ENCODE results near the gene PRDM9. TPM values are rescaled to one million over a fixed set of nuclear protein-coding genes. Genes with fewer than 3 reads are reported as not detected.
"Not testable (repeated sequence)": the region's sequence is repeated elsewhere in the genome, so short reads cannot be mapped to it uniquely, and the experiment has no call there.

PRDM9 gene
- polyA plus RNA-seq (ENCODE audit: insufficient read length in 4 of 4), result not detected

DNA sequence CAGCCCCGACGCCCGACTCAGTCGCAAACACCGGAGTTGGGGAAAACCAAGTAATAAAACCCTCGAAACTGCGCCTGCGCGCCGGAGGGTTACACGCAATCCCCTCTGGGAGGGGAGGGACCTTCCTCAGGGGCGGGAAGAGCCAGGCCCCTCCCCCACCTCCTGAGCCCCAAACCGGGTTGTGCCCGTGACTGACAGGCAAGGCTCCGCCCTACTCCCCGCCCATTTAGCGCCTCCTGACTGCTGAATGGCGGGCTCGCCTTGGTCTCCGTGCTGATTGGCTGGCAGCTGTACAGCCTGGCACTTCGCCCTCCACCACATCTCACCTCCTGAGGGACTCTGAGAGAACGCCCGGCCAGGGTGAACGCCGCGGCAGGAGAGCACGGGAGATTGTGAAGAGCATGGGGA, at the start of gene PRDM9:
Gene PRDM9 (plus strand): TSS at position 332 of the 408 bp plus-strand sequence. CDS start 1,425 bp downstream, outside the sequence.
- DNase-seq (ENCODE audit: low read depth in 4 of 4, low spot score in 3 of 4), result peak; percentile 24 to 58 (median 42)

DNA sequence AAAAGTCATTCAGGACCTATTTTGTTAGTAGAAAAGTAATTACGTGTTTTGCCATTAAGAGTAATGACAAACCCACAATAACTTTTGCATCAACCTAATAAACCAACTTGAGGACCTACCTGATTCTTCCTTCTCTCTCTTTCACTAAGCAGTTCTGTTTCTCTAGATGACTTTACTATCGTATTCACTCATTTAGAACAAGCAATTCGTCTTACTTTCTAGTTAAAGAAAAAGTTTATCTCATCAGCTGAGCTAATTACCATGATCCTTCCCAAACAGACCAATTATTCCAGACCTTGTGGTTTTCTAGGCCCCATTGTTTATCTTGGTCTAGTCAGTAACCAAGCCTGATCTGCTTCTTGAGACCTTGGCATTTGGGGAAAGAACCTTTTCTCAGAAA, 49.6 kb upstream of the PRDM9 start:
- no peak for DNase-seq (ENCODE audit: low read depth in 4 of 4, low spot score in 3 of 4)

DNA sequence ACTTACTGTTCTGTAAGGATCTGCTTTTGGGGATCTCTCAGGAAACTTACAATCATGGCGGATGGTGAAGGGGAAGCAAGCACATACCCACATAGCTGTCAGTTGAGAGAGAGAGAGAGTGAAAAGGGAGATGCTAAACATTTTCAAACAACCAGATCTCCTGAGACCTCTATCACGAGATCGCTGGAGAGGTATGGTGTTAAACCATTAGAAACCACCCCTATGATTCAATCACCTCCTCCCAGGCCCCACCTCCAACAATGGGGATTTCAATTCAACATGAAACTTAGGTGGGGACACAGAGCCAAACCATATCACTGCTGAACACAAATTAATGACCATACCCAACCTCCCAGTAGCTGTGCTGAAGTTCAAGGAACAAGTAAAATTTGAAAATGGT, 48.2 kb upstream of the PRDM9 start:
- no peak for DNase-seq (ENCODE audit: low read depth in 4 of 4, low spot score in 3 of 4)

DNA sequence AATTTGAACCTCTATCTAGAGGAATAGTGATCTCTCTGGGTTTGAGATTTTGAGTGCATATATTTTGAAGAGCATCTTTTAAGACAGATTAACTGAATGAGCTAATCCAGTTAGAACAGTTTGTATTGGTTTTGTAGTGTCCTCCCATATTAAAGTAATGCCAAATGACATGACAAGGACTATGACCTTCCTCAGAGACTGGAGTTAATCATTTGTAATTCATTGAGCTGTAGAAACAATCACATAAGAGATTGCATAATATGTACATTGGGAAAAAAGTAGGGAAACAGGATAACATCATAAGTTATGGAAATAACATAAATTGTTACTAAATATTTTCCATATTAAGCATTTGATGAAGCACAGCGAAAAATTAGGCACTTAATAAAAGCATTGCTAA, 45.8 kb upstream of the PRDM9 start:
- DNase-seq (ENCODE audit: low read depth in 4 of 4, low spot score in 3 of 4), result no peak

DNA sequence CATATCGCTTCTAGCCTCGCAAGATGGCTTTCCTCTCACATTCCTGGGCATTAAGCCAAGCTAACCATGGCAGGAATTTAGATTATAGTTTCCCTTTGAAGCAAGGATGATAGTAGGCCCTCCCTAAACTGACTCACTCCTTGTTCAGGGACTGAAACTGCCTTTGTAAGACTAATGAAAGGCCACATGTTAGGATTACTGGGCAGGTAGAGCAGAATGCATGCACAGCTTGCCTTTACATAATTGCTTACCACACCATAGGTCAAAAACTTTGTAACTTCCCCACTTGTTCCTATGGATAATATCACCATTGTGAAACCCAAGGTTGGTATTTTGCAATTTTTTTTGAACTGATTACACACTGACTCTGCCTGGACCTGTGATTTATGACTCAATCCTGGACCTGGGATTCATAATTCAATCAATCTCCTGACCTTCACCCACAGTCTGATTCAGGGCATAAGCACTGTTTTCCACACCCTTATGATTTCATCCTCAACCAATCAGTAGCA, 41.0 kb upstream of the PRDM9 start:
- DNase-seq (ENCODE audit: low read depth in 4 of 4, low spot score in 3 of 4), result no peak

DNA sequence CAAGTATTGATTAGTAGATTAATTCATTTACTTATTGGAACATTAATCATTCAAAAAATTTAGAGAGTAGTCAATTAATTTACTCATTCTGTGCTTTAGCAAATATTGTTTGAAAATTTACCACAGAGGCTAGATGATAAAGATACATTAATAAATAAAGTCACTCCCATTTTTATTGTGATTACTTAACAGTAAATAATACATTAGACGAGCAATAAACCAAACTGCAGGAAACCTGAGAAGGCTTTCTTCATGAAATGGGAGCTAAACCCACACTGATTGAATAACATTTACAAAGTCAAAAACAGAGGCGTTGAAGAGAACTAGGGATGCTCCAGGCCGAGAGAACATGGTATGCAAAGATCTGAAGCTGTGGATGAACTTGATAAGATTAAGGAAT, 38.8 kb upstream of the PRDM9 start:
- no peak for DNase-seq (ENCODE audit: low read depth in 4 of 4, low spot score in 3 of 4)

DNA sequence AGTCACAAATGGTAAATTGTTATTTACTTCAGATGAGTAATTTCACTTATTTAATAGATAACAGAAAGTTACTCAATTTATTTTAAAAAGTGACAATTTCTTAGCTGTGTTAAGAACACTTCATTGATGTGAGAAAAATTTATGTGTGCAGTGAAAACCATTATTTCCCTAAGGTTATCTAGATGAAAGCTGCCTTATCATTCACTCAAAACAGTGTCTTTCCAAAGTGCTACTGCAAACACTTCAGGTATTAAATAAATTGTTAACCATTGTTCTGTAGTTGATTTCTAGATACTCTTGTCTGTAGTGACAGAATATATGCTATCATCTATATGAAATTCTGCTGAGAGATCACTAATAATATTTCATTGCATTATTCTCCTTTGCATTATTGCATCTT, 33.5 kb upstream of the PRDM9 start:
- no peak for DNase-seq (ENCODE audit: low read depth in 4 of 4, low spot score in 3 of 4)

DNA sequence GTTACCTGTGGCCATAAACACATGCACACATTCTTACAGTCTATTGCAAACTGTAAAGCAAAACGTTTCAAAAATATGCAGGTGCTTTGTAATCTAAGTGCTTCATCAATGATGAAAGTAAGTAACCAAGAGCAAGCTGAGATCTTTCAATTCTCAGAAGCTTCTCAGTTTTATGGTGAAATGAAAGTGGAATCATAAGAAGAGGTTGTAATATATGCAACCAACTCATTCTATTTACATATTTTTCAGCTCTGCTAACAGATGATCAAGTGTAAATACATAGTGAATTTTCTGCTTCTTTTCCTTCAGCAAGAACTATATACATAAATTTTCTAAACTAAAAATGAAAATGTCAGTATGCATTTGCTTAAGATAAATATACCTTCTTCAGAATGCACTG, 33.1 kb upstream of the PRDM9 start:
- DNase-seq (ENCODE audit: low read depth in 4 of 4, low spot score in 3 of 4), result no peak

DNA sequence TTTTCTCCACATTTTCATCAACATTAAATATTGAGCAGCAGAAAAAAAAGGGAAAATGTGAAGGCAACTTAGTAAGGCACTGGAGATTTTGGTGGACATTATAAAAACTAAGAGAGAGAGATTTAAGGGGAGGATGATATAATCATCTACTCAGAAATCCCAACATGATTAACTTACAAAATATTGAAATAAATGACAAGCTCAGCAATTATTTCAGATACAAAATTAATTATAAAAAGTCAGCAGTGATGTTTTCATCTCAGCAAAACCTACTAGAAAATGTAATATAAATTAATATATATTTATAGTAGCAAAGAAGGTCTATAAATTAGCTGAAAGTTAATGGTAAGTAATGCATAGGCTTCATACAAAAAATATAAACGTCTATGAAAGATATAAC, 30.8 kb upstream of the PRDM9 start:
- DNase-seq (ENCODE audit: low read depth in 4 of 4, low spot score in 3 of 4), result no peak

DNA sequence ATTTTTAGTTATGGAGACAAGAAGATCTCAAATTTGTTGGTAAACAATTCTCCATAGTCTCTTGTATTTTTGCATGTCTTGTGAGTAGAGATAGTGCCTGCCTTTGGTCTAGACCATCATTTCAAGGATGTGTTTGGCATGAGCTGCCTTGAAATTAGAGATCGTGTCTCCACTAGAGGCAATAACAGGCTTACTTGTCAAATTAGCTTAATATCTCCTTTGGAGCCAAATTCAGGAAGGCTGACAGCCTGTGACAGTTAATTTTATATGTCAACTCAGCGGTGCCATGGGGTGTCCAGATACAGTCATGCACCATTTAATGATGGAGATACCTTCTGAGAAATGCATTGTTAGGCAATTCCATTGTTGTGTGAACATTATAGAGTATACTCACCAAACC, 24.8 kb upstream of the PRDM9 start:
- no peak for DNase-seq (ENCODE audit: low read depth in 4 of 4, low spot score in 3 of 4)

DNA sequence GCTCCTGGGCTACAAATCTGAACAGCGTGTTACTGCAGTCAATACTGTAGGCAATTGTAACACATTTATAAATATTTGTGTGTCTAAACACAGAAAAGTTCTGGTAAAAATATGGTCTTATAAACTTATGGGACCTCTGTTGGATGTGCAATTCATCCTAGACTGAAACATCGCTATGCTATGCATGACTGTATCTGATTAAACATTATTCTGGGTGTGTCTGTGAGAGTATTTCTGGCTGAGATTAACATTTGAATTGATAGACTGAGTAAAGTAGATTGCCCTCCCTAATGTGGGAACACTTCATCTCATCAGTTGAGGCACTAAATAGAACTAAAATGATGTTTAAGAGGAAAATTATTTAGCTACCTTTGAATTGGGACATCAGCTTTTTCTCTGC, 24.3 kb upstream of the PRDM9 start:
- DNase-seq (ENCODE audit: low read depth in 4 of 4, low spot score in 3 of 4), result no peak

DNA sequence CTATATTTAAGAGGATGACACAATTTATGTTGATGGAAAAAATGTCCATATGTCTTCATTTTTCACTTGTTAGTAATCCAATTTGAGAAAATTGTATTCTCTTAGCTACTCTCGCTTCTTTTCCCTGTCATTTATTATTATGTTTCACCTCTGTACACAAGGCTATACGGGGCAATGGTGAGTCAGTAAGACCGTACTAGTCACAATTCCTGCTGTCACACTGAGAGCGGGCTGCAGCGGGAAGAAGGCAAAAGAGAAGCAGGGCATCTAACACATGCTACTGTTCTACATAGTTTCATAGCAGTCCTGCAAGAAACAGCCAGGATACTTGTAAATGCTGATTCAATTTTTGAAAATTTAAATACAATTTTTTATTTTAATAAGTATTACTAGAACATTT, 23.3 kb upstream of the PRDM9 start:
- no peak for DNase-seq (ENCODE audit: low read depth in 4 of 4, low spot score in 3 of 4)

DNA sequence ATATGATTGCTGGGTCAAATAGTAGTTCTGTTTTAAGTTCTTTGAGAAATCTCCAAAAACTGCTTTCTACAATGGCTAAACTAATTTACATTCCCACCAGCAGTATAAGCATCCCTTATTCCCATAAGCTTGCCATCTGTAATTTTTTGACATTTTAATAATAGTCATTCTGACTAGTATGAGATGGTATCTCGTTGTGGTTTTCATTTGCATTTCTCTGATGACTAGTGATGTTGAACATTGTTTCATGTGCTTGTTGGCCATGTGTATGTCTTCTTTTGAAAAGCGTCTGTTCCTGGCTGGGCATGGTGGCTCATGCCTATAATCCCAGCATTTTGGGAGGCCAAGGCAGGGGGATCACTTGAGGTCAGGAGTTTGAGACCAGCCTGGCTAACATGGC, 21.2 kb upstream of the PRDM9 start:
- DNase-seq (ENCODE audit: low read depth in 4 of 4, low spot score in 3 of 4), result not testable (repeated sequence)

DNA sequence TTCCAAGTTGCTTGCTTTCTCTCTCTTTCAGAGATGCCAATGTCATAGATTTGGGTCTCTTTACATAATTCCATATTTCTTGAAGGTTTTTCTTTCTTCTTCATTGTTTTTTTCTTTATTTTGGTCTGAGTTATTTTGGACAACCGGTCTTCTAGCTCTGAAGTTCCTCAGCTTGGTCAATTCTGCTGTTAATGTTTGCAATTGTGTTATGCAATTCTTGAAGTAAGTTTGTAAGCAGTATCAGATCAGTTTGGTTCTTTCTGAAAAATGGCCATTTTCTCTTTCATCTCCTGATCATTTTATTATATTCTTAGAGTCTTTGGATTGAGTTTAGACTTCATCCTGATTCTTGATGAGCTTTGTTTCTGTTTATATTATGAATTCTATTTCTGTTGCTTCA, 16.4 kb upstream of the PRDM9 start:
- DNase-seq (ENCODE audit: low read depth in 4 of 4, low spot score in 3 of 4), result no peak

DNA sequence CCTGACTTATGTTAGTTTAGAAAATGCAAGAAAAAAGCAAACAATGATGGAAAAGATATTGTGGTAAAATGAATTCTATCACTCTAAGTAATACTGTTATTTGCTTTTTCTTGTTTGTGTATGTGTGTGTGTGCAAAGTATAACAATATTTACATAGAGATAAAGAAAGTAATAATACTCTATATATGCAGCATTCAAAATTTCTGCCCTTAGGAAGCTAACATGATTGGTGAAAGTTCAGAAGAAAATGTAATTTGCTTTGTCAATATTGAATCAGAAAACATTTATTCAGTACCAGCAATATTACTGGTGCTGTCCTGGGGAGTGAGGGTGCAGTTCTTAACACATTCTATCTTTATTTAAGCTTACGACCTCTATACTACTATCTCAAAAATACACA, 12.9 kb upstream of the PRDM9 start:
- DNase-seq (ENCODE audit: low read depth in 4 of 4, low spot score in 3 of 4), result no peak

DNA sequence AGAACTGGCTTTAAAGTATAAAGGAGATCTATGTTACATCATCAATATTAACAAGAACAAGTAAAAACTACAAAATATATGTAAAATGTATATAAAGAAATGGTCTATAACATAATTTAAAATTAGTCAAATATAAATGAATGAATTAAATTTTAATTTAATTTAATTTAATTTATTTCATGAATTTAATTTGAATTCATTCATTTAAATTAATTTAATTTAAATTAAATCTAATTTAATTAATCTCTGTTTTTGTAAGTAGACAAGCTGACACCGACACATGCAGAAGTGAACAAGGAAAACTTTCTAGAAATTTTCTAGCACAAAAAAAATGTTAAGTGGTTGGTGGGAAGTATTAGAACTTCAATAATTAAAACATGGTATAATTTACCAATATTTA, 10.8 kb upstream of the PRDM9 start:
- no peak for DNase-seq (ENCODE audit: low read depth in 4 of 4, low spot score in 3 of 4)

DNA sequence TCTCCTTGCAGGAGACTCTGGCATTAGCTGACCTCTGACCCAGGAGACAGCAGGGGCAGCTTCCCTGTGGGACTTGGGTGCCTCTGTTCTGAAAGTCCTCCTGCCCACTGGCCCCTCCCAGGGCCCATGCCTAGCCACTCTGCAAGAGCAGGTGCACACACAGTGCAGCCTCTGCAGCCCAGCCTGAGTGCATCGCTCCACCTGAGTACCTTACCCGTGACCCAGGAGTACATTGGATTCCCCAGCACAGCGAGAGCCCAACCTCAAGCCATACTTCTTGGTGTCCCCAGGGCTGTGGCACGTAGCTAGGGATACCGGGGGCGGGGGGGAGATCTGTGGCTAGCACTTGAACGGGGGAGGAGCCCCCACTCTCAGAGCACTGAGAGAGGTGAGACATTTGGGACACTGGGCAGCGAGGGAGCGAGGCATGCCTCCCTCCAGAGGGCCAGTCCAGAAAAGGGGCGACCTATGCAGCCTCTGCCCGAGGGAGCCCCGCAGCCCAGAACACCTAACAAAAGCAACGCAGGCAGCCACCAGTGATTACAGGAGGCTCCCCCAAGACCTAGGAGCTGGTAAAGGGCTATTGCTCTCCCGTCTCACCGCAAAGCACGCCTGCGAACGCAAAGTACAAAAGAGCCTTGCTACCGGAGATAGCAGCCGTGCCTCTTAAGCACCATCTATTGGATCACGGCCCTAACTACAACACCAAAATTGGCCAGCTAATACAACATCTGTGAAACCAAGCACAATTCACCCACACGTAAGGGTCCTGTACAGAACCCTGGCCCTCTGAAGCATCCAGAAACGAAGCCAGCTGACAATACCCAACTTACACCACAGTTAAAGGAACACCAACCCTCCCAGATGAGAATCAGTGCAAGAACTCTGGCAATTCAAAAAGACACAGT, 826 bp upstream of the PRDM9 start:
- DNase-seq (ENCODE audit: low read depth in 4 of 4, low spot score in 3 of 4), result peak in 3 of 4 donors; percentile 2 to 36 (median 6)

DNA sequence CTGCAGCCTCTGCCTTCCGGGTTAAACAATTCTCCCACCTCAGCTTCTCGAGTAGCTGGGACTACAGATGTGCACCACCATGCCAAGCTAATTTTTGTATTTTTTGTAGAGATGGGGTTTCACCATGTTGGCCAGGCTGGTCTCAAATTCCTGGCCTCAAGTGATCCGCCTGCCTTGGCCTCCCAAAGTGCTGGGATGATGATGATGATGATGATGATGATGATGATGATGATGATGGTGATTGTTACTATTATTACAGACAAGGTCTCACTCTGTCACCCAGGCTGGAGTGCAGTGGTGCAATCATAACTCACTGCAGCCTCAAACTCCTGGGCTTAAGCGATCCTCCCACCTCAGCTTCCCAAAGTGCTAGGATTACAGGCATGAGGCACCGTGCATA, 3.0 kb downstream of the PRDM9 start:
- DNase-seq (ENCODE audit: low read depth in 4 of 4, low spot score in 3 of 4), result not testable (repeated sequence)

DNA sequence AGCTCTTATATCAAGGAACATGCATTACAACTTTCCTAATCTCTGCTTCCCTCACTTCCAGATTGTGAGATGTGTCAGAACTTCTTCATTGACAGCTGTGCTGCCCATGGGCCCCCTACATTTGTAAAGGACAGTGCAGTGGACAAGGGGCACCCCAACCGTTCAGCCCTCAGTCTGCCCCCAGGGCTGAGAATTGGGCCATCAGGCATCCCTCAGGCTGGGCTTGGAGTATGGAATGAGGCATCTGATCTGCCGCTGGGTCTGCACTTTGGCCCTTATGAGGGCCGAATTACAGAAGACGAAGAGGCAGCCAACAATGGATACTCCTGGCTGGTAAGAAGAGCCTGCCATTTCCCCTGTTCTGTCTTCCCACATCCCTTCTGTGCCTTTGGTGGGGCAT, 15.1 kb downstream of the PRDM9 start:
- DNase-seq (ENCODE audit: low read depth in 4 of 4, low spot score in 3 of 4), result no peak

DNA sequence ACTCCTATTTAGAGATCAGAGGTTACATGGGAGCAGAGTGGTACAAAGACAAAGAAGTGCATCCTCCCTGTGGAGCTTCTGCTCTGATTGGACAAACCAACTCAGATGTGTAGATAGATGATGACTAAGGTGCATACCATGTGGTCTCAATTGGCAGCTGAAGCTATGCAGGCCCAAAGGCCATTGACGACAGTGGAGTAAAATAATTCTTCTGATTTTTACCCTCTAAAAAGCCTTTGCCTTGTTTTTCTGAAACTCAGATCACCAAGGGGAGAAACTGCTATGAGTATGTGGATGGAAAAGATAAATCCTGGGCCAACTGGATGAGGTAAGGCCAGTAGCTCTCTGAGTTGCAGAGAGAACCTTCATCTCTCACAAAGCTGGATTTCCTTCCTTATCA, 15.6 kb downstream of the PRDM9 start:
- DNase-seq (ENCODE audit: low read depth in 4 of 4, low spot score in 3 of 4), result no peak

DNA sequence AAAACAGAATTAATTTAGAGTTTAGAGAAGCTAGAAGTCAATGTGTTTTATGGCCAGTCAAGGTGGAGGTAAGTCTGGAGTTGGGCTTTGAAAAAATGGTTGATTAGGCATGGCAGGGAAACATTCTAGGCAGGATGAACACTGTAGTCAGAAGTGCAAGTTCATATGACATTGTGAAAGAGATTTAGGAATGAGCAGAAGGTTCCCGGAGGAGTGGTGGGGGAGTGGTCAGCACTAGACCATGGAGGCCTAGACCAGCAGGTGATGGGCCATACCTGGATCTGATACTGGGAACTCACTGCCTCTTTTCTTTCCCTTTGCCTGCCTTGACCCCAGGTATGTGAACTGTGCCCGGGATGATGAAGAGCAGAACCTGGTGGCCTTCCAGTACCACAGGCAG, 16.6 kb downstream of the PRDM9 start:
- no peak for DNase-seq (ENCODE audit: low read depth in 4 of 4, low spot score in 3 of 4)

DNA sequence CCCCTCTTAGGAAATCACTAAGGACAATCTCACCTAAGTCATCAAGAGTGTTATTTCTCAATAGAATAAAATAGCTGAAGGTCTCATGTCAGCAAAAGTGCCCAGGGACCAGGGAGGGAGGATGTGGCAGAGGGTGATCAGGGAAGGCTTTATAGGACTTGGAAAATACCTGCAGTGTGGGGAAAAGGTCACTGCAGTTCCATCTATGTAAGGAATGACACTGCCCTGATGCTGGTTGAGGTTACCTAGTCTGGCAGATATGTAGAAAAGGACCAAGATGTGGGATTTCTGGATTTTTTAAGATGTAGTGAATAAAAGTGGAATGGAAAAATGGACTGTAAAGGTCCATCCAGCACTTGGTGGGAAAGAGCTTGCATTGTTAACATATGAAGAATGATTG, 18.3 kb downstream of the PRDM9 start:
- no peak for DNase-seq (ENCODE audit: low read depth in 4 of 4, low spot score in 3 of 4)
